GM19324 (cell line): ENCODE results near the gene BCL11B.

ENCODE experiments used
- ATAC-seq: cut with Tn5 transposase; IDR thresholded peaks from one replicate; pipeline ENCODE4 v1.9.1; 2021; ENCODE audit warnings: mild to moderate bottlenecking, moderate library complexity; ENCODE audit not compliant: unreplicated experiment, low FRiP score

Gene BCL11B

DNA sequence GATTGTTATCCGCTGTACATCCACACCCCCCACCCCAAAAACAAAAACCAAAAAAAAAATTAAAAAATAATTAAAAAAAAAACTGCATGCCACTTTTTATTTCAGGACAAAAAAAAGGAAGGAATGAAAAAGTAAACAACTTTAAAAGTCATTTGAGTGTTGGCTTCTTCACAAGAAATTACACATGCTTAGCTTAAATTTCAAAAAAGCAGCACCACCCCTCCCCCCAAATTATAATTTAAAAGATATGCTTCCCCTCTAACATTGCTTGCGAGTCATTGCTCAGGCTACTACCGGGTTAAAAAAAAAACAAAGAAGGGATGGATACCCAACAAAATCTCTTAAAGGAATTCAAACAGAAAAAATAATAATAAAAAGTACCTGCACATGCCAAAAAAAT lies 98.5 kb downstream of the BCL11B start:
- ATAC-seq: no peak

DNA sequence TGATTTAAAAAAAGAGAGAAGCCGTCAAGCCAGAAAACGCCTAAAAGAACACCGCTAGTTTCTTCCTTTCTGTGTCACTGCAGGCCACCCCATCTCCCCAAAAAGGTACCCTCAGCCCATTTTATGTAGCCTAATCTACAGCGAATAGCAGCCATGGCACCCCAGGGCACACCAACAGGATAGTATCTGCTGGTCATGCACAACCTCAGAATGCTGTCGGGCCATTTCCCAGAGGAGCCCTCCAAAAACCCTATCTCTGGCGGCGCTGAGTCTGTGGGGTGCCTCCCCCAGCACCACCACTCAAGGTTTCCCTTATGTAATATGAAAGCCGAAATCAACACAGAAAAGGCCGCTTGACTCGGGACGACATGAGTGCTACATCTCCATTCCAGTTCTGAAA lies 98.9 kb downstream of the BCL11B start:
- no peak for ATAC-seq

DNA sequence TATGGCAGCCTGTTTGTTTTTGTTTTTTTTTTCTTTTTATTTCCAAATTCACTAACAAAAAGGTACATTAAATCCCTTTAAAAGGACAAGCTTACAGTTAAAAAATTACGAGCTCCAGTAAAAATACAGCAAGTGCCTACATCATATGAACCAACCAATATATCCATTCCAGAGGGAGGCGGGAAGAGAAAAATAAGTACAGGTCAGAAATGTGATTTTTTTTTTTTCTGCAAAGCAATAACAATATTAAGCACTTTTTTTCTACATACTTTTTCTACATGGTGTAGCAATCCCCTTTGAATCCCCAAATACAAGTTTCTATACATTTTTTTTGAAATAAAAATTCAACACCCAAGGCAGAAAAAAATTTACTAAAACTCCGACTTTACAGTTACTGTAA lies 100.6 kb downstream of the BCL11B start:
- no peak for ATAC-seq

DNA sequence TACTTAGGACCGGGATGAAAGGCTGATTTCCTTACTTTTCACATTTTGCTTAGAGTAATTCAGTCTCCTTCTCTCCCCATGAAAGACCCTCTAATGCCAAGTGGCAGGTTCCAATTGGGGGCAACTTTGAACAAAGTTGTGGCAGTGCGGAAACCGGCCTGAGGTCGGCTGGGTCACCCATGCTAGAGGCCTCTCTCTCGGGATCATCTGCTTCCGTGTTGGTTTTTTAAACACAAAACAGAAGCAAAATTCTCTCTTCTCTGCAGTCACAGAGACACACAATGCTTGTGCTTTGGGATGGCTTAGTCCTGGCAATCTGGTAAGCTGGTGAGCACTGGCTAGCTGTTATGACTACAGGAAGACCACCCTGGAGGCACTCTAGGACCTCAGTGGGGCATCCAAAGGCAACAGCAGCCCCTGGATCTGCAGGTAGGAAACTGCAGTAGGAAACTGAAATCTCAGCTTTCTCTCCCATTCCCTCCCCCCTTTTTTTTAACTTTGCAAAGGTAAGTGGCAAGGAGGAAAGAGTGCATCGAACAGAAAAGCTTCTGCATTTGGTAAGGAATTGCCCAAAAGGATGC lies 102.1 kb downstream of the BCL11B start:
- ATAC-seq: no peak

DNA sequence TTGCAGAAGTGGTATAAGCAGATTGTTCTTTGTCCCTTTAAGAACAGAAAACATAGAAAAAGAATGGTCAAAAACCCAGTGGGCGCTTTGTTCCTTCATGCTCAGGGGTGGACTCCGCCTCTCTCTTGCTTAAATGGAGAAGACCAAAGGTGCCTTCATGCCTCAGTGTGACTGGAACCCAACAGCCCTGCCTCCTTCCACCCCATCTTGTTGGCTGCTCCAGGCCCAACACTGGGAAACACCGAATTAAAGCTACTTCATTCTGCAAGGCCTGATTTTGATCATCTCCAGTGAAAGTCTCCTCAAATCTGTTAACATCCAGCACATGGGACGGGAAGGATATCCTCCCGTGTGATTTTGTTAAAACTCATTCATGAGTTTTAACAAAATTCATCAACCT lies 103.7 kb downstream of the BCL11B start:
- no peak for ATAC-seq

DNA sequence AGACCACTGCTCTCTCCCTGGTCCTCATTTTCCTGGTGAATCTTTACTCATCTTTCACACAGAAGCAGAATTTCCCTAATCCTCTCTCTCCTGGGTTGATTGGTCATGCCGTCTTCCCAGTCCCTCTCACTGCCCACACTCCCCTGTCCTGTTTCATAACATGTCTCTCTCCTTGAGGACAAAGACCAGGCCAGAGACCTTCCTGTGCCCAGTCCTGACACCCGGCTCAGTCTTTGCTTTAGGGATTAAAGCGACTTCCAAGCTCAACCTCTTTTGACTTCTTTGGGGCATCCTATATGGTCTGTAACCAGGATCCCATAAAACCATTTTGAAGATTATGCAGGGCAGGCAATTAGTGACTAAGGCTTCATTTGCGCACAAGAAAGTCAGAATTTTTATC lies 105.5 kb downstream of the BCL11B start:
- no peak for ATAC-seq

DNA sequence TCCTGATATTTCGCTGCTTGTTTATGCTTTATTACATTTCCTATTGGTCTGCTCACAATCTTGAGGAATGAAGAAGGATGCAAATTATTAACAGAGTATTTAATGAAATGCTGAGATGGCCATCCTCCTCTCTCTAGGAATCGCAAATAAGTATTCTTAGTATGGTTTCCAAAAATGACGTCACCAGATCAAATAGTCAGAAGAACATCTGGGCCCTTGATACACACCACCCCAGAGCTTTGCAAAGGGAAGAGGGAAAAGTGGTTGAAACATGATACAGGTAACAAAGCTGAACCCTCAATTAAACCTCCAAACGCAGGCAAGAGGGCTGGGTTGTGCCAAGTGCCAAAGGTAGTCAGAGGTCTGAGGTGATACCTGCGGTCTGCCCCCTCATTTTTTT lies 107.3 kb downstream of the BCL11B start:
- ATAC-seq: no peak

DNA sequence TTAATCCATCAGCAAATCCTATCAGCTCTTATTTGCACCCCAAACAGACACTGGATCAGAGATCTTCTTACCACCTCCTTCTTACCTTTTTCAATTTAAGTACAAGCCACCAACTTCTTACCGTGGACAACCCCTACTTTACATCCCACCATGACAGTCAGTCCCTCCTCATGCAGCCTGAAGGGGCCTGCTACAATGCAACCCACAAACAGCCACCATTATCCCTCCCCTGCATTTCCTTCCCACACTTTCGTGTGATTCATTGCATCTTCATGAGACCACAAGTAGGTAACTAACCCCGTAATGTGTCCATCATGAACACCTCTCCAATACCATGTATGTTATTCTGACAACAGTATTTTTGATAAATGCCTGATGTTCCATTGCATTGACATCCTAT lies 108.6 kb downstream of the BCL11B start:
- ATAC-seq: no peak

DNA sequence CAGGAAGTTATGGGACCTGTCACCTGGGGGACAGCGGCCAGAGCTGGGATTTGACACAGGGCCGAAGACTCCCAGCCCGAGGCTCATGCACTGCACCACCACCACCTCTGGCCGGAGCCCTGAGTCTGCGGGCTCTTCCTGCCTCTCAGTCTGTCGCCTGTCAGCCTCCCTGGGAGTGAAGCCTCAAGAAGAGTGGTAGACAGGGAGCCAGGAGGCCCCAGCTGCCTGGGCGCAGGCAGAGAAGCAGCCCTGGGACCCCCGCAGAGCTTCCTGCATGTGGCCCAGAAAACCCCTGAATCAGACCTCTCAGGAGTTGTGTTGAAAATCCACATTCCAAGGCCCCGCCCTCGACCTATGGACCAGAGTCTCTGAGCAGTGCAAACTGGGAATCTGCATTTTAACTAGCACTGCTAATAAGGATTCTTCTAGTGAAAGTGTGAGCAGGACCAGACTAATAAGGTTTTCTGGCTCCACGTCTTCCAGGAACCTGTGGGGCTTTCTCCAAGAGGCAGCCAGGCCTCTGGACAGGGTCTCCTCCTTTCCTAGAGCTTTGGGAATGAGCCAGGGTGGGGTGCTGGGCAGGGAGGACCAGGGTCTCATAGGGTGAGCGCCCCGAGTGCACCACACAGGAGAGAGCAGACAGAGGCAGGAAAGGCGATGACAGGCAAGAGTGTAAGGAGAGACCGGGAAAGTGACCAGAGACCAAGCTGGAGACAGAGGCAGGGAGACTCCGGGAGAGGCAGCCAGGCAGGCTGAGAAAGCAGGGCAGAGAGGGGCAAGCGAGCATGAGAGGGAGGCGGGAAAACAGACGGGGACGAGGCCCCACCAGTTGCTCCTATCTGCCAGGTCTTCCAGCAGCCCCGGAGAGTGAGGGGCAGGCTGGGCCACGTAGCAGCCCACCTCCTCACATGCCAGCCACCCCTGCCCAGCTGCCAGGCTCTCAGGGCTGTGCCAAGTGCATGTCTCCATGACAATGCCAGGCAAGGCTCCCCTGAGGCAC lies 112.4 kb downstream of the BCL11B start:
- ATAC-seq: no peak

DNA sequence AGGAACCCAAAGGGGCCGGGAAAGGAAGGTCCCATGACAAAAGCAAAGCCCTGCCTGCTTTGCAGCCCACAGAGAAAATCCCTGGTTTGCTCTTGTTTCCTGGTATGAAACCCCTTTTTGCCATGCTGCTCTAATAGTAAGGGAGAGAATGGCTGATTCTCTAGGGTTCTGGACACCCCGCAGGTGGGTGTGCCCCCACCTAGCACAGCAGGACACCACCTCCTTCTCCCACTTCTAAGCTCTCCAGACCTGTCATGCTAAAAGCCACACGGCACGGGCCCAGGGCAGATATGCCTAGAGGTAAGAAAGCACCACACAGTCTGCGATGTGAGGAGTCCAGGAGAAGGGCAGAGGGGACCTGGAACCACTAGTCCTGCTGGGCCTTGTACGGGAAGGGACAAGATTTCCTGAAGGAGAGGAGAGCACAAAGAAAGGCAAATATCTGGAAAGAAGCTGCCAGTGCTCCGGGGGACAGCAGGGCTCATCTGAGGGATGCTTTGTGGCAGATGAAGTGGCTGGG lies 113.3 kb downstream of the BCL11B start:
- ATAC-seq: no peak

DNA sequence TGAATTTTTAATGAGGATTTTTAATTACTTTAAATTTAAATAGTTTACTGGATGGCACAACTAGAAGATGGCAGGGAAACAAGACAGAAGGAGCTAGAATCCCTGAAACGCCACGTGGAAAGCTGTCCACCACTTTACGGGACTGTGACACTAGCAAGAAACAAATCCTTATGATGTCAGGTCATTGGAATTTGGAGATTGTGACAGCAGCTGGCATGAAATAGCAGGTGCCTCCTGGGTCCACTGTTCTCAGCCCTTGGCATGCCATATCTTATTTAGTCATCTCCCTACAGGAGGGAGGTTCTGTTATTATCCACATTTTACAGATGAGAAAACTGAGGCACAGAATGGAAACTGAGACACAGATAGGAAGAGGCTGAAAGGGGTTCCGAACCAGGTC lies 113.8 kb downstream of the BCL11B start:
- ATAC-seq: no peak

DNA sequence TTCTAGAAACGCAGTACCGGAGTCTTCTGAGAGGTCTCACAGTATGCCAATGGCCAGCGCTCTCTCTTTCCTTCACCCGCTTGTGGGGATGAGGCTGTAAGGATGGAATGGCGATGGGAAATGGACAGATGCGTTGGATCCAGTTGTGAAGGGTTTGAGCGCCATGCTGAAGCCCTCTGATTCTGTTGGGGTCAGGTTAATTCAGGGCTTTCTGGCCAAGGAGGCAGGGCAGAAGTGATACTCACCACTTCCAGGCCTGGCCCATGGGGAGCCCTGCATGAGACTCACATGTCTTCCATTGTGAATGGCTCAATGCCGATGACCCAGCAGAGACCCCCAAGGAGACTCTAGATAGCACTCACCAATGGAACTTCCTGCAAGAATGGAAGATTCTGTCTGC lies 114.3 kb downstream of the BCL11B start:
- no peak for ATAC-seq

DNA sequence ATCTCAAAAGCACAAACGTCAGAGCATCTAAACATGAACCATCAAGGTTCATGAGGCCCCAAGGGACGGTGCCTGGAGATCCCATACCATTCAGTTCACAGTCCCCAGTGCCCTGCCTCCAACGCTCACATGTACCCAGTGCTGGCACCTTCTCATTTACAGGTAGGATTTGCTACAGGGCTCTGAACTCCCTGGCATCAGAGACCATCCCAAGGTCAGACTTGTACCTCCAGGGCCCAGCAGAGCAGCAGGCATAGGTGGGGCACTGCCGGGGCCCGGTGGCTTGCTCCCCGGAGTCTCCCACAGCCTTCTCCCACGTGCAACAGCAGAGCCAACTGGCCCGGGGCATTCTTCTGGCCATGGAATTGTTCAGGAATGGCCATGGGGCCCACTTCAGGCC lies 114.8 kb downstream of the BCL11B start:
- no peak for ATAC-seq

DNA sequence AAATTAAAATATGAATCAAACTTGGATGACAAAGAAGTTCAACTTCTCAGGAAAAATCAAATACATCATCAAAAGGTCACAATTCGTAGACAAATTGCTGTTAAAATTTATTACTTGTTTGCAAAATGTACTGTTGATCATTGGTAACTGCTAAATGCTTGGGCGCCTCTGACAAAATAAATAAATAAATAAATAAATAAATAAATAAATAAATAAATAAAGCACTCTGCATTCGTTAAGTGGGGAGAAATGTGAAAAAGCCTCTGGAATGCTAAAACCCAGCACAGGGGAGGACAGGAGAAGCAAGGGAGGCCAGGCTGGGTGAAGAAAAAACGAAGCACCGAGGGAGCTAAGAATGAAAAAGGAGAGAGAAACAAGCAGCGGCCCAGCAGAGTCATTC lies 115.2 kb downstream of the BCL11B start:
- no peak for ATAC-seq

DNA sequence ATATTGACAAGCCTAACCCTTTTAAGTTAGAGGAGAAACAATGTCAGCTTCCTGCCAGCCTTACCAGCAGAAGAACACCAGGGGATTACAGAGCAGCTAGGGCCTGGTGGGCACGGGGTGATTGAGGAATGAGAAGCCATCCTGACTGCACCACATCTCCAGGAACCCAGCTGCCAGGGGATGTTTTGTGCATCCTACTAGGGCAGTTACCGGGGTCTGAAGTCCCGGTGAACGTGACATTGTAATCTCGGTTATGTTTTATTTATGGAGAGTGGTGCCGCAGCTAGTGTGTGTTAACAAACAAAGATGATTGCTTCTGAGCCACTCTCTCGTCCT lies 115.9 kb downstream of the BCL11B start:
- no peak for ATAC-seq

DNA sequence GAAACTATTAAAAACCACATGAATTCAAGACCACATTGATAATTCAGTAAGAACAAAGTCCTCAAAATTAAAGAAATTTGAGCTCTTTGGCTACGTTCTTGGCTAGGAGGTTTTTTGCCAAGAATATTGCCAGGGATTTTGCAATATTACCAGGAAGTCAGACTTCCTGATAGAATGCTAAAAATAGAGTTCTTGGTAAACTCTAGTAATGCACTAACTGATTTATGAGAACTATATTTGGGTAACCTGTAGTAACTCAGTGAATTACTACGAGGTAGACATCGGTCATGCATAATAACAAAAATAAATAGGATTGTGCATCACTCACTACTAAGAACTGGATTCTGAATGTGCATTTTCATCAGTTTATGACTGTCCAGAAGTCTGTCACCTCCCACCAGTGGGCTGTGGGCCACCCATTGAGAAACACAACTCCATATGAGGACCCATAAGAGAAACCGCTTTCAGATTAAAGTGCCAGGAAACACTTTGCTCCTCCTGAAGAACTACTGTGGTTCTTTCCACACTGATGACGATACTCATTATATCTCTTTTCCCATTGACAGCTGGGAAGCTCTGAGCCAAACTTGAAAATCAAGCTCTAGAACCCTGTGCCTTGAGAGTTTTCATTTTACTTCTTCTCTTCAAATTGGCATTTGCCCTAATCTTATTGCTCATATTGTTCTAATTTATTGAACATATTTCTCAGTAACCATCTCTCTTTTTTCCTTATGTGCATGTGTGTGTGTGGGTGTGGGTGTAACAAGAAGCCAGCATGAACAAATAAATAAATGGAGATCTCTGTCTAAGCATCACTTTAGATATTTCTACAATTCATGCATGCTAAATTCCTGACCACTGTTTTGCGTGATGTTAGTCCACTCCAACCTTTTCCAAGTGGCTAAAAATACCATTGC lies 116.6 kb downstream of the BCL11B start:
- no peak for ATAC-seq

DNA sequence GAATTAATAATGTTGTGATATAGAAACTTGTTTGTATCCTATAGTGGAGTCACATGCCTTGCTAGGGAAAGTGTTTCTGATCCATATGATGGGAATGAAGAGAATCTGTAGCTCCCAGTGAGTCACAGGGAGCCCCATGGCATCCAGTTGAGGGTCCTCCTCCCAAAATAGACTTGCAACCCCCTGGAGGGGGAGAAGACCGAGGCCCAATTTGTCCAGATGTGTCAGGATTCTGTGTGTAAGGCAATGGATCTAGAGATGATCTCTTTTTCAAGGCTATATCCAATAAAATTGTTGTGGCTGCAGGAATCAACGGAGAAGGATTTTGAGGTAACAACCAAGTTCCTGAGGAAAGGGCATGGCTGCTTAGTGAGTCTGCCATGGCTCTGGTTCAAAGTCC lies 121.8 kb downstream of the BCL11B start:
- ATAC-seq: no peak

DNA sequence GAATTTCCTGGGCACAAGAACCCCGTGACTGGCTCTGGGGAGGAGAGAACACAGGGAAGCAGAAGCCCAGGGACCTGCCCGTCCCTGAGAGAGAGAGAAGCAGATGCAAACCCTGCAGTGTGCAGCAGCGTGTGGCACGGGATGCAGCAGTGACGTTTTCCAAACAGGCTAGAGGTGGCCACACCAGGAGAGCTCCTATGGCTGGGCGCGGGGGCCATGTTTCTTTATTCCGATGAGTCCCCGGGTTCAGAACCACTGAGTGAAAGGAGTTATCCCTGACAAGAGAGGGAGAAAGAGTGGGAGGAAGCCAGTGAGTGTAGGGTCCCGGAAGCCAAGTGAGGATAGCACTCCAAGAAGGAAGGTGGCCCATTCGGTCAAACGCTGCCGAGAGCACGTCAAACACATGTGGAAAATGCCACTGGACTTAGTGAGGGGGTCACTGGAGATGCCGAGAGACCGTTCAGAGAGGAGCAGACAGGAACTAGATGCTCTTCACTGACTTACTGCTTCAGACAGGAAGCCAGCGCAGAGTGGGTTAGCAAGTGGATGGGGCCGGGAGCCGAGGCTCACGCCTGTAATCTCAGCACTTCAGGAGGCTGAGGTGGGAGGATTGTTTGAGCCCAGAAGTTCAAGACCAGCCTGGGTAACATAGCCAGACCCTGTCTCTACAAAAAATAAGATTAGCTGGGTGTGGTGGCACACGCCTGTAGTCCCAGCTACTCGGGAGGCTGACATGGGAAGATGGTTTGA lies 123.0 kb downstream of the BCL11B start:
- no peak for ATAC-seq

DNA sequence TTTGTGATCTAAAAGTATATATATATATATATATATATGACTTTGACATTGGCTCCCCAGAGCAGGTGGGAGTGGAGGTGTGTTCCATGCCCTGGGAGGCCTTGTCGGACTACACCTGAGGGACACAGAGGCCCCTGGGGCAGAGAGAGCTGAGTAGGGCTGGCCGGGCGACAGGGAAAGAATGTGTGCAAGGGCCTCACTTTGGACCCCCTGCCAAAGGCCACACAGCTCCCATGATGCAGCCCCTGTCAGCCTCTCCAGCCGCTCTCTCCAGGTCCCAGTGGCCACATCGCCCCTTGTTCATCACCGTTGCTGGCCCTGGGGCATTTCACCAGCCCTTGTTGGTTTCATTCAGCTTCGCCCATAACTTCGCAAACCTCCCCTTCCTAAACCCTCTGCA lies 123.9 kb downstream of the BCL11B start:
- ATAC-seq: no peak

DNA sequence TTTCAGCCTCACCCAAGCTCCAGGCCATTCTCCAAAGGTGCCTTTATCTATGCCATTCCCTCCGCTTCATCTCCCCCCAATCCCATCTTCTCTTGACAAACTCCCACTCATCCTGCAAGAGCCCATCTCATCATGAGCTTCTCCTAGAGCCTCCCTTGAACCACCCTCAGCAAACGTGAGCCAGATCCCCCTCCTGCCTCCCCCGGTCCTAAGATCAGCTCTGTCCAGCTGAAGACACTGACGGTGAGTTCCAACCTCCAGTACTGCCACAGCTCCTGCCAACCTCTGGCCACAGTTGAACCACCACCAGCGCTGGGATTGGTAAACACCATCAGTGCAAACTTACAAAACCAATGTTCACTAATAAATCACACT lies 124.6 kb downstream of the BCL11B start:
- no peak for ATAC-seq
